Activated T-cell treated with anti-CD3 and anti-CD28 coated beads for 48 hours (primary cell): ENCODE data around the gene TNFRSF4.

ENCODE experiments used
- DNase-seq: peaks from one replicate; pipeline ENCODE4 v3.0.0-alpha.2; 2020; ENCODE audit warnings: low read depth

The TNFRSF4 gene

DNA sequence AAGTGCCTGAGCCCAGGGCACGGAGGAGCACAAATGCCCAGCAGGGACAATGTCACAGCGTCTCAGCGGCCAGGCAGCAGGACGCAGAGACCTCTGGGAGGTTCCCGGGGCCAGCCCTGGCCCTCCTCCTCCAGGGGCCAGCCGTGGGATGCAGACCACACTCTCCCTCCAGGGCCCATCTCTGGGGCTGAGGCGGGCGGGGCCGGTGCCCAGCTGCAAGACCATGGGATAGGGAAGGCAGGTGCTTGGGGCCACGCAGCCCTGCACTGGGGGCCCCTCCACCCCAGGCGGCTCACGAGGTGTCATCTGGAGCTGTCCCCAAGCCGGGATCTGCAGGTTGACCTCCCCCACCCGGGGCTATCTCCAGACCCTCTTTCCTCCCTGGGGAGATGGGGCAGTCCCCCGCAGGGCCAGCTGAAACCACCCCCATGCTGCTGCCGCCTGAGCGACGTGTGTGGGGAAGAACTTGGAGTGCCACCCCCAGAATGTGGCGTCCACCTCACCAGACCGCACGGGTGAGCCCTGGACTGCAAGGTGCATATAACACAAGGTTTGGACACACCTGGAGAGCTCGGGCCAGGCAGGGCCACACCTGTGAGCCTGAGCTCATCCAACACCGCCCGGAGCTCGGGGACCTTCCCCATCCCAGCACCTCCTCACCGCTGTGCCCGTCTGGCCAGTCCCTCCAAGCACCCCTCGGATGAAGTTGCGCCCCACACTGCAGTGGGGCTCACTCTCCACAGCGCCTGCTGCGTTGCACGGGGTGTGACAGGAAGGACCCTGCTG is 44.3 kb downstream of the TNFRSF4 start:
- DNase-seq: no peak

DNA sequence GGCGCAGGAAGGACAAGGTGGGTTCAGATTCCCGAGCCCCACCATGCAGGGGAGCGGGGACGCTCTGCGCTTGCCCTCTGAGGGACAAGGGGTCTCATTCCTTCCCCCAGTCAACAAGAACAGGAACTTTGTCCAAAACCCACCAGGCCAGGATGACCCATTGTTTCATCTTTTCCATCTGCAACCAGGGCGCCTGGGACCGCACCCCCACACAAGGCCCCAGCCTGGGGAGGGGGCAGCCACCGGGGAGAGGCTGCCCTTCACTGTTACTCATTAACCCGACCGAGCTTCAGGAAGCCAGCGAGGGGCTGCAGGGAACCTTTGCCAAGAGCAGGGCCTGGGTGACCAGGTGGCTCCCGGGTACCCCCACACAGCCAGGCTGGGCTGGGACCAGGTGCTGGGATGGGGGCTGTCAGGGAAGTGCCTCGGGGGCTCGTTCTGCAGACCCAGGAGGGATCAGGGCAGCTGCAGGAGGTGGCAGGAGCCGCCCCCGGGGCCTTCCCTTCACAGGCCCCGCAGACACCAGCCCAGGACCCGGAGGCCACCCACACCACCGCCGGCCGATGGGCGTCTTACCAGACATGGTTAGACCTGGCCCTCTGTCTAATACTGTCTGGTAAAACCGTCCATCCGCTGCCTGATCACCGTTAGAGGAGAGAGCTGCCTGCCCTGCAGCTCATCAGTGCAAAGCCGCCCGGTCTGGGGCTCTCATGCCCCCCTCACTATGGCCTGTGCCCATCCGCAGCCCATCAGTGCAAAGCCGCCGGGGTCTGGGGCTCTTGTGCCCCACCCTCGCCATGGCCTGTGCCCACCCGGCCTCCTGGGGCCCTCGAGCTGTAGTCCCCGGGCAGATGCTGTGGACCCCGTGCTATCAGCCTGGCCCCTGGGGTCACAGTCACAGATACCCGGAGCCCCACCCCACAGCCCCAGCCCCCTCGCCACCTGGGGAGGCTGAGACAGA is 45.2 kb downstream of the TNFRSF4 start:
- no peak for DNase-seq

DNA sequence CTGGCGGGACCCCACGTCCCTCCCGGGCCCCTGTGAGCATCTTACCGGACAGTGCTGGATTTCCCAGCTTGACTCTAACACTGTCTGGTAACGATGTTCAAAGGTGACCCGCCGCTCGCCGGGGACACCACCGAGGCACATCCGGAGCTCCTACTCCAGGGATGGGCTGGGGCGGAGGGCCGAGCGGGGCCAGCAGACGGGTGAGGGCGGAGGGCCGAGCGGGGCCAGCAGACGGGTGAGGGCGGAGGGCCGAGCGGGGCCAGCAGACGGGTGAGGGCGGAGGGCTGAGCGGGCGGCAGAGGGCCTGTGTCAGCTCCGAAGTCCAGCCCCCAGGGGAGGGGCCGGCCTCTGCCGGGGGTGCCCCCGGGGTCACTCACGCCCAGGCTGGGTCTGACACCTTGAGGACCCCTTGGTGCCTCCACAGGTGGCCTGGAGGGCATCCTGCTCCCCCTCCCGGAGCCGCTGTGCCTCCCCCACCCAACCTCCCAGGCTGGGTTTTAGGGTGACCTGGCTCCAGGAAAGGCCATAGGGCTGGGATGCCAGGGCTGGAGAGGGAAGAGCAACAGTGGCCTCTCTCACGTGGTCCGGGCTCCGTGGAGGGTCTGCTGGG is 46.0 kb downstream of the TNFRSF4 start:
- DNase-seq: no peak

DNA sequence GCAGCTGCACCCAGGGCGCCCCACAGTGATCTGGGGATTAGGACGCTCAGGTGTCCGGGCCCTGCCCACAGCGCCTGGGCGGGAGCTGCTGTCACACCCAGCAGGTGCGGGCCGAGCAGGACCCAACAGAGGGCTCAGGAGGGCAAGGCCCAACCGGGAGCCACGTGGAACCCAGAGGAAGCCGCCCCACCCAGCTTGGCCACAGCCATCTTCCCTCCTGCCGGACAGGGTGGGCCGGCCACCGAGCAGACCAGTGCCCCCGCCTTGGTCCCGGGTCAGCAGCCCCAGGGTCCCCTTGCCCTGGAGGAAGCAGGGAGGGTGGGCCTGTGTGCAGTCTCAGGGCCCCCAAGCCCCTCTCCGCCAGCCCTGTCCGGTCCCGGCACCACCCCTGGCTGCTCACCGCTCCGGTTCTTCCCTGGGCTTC is 46.5 kb downstream of the TNFRSF4 start:
- DNase-seq: no peak

DNA sequence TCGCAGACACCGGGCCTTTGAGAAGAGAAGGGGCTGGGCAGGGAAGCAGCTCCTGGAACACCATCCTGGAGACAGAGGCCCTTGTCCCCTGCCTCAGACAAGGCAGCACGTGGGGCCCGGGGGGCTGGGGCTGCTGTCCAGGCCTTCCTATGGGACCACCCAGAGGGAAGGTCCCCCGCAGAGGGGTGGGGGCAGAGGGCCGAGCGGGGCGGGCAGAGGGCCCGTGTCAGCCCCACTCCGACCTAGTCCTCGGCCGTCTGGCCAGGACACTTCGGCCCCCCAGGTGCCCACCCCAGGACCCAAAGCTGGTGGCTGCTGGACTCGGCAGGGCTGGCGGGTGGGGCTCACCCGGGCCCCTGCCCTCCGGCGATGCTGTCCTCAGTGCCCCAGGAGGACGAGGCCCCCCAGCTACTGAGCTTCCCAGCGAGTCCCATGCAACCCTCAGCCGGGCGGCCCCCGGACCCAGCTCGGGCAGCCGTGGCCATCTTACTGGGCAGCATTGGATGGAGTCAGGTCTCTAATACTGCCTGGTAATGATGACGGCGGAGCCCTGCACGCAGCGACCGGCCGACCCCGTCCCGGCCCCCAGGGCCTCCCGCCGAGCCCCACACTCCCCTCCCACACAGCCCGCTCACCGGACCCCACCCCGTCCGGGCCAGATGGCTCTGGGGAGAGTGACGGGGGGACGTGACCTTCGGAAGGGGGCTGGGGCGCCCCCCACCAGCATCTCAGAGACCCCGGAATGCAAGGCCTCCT is 47.1 kb downstream of the TNFRSF4 start:
- DNase-seq: no peak

DNA sequence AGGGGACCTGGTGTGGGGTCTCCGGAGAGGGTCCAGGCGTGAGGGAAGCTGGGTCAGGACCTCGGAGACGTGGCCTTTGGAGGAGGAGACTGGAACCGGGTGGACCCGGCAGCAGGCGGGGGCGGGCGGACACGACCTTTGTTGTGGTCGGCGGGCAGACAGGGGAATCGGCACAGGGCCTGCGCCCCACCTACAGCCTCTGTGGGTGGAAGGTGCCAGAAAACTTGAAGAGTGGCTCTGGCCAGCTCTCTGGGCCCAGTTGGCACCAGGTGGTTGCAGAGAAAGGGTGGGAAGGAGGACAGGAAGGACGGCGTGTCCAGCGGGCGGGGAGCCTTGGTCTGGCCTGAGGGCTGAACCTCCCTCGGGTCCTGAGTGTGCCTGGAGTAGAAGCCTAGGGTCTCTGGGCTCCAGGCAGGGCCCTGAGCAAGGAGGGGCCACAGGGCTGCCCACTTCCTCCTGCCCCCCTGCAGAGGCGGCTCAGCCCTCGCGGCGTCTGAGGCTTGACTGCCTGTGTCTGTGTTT is 48.0 kb downstream of the TNFRSF4 start:
- DNase-seq: no peak

DNA sequence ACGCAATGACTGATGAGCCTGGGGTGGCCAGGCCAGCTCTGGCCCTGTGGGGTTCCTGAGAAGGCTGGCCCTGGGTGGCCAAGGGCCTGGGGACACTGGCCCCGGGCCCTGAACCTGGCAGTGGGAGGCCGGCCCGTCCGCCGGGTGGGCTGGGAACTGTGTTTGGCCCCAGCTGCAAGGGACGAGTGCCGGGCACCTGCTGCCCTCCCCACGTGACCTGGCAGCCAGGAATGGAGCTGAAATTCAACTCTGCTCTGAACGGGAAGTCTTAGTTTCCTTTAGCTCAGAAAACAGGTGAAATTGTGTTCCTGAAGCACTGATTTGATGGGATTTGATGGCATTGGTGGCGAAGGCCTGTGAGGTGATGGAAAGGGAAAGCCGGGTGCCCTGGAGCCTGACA is 48.5 kb downstream of the TNFRSF4 start:
- DNase-seq: no peak

DNA sequence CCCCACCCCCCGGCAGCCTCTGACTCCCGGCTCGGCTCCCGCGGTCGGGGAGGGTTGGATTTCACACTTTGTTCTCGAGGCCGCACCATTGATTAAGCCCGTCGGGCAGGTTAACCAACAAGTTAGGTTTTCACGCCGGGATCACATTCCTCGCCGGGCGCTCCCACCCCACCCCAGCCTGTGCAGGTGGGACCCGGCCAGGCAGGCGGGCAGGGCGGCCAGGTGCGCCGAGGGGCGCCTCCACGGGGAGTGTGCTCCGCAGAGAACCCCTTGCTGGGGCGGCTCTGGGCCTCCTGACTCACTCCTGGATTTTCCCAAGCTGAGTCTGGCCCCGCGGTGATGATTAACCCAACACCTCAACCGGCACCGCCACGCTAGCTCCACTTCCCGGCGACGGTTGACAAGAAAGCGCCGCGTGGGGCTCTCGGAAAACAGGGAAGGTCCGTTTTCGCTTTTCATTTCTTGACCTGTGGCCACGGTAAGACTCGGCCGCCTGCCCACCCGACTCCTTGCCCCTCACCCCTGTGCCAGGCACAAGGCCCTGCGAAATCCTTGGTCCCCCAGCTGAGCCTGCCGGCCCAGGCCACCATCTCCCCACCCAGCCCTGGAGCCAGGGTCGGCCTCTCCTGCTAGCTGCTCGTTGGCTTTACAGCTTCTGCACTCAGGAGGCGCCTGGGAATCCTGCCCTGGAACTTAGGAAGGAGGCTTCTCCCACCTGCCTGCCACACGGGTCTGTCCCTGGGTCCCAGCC is 49.1 kb downstream of the TNFRSF4 start:
- no peak for DNase-seq

DNA sequence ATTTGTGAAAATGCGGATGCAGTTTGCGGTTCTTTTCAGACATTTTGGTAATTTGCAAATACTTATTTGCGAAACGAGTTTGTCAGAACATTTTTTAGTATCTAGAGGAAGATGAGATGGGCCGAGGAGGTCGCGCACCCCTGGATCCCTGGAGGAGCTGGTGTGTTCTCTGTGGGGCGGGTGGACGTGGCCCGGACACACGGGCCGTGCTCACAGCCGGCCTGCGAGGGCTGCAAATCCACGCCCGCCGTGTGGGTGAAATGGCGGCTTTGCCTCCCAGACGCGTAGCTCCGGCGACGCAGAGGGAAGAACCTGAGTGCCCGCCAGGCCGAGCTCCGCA is 49.6 kb downstream of the TNFRSF4 start:
- DNase-seq: no peak

DNA sequence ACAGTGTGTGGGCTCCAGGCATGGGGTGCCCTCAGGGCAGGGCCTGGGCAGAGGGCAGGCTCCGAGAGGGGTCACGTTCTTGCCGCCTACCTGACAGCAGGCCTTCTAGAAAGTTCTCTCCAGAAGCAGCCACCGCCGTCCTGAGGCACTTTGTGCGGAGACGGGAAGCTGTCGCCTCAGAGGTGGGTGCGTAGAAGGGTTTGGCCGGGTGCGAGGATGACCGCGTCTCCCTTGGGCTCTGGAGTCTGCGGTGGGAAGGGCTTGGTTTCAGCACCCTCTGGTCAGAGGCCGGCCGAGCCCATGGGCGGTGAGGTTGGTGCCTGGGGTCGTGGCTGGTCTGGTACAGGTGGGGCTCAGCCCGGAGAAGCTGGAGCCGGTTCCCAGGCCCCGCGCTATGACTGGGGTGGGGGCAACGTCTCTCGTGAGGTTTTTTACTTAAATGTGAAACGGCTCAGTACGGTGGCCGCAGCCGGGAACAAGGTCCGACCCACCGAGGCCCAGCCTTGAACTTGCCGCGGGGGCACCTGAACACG is 50.3 kb downstream of the TNFRSF4 start:
- no peak for DNase-seq

DNA sequence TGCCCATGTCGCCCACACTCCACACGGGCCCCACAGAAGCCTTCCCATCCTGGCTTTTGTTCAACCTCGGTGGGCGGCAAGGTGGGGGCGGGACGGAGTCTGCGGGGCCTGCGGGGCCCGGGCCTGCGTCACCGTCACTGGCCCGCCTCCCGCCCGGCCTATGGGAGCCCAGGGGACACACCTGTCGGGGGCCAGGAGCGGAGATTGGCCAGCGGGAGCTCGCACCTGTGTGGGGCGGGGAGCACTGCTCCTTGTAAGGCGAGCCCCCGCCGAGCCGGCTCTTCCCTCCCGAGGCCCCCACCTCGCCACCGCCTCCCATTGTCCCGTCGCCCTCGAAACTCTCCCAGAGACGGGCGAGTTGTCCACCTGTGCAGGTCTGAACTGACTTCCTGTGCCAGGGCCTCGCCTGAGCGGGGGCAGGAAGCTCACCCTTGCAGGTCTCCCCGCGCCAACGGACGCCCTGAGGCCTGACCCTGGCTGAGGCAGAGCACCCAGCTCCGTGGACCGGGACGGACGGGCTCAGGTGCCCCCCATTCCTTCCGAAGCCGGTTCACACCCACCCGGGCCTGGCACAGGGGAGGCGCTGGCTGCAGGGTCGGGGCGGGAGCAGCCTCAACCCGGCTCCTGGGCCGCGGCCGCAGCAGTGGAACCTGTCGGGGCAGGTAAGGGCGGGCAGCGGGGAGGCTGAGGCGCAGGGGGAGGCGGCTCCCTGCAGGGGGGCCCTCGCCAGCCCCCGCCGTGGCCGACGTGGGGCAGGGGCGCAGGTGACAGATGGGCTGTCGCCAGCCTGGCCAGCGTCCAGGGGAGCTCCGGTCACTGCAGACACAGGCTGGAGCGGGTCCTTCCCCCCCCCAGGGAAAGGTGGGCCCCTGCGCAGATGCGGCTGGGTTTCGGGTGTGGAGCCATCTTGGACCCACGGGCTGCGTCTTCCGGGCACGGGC is 51.1 kb downstream of the TNFRSF4 start:
- DNase-seq: no peak

DNA sequence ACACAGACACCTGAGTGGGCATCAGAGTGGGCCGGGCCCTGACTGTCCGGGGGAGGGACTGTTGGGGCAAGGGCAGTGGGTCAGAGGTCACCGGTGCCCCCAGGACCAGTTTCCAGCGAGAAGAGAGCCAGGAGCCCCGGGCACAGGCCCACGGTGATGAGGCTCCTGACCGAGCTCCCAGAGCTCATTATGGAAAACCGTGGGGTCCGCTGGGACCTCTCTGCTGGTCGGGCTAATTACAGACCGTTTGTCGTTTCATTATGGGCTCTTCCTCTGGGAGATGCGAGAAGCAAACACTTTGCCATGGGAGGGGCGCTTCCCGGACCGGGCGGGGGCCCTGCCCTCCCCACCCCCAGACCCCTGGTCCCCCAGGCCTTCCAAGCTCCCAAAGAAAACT is 52.3 kb downstream of the TNFRSF4 start:
- no peak for DNase-seq
